Endothelial cell of umbilical vein (primary cell): ENCODE results near the gene DPP10.

Experiments used
- CTCF ChIP-seq, 2 donors: IDR thresholded peaks; 1 replicate in 1 of 2; 2 replicates in 1 of 2; pipeline ENCODE4 v1.5.1; 2011; ENCODE audit warnings: low read length in 2 of 2, mild to moderate bottlenecking in 2 of 2, moderate library complexity in 2 of 2, control low read depth in 1 of 2, inconsistent platforms in 1 of 2, low read depth in 1 of 2; ENCODE audit not compliant: insufficient read depth in 1 of 2; ENCODE audit errors: extremely low read depth in 1 of 2
- EZH2 ChIP-seq: IDR thresholded peaks from 2 replicates; pipeline ENCODE4 v1.6.1; 2012; ENCODE audit warnings: borderline replicate concordance, low read depth, mild to moderate bottlenecking, moderate library complexity, low read length, inconsistent platforms; ENCODE audit not compliant: severe bottlenecking
- MAX ChIP-seq: IDR thresholded peaks from 2 replicates; pipeline ENCODE4 v1.6.1; 2011; ENCODE audit not compliant: insufficient read depth, insufficient read length
- POLR2A ChIP-seq: IDR thresholded peaks from 2 replicates; pipeline ENCODE4 v1.6.1; 2012; ENCODE audit warnings: low read depth, mild to moderate bottlenecking, control low read depth, low read length

- TF ChIP-seq CTCF (IDR thresholded peaks at IDR 0.05; ENCODE audit: extremely low read depth in 1 of 2, insufficient read depth in 1 of 2, low read depth in 1 of 2, low read length in 2 of 2) (no peak), POLR2A (no peak), MAX (no peak), EZH2 (no peak)
Measured at GRCh38 chr2:115083225-115083624, 640.8 kb downstream of the DPP10 start.
